Ureter (tissue), 1 donor: Measurements from ENCODE around the gene MAP2K7. TPM values are rescaled to one million over a fixed set of nuclear protein-coding genes. Genes with fewer than 3 reads are reported as not detected.
A peak's percentile ranks its signal among the peaks of the same experiment; 100 is the strongest.
"Not testable (repeated sequence)": the region's sequence is repeated elsewhere in the genome, so short reads cannot be mapped to it uniquely, and the experiment has no call there.

Experiments used
- DNase-seq: peaks from one replicate; pipeline ENCODE4 v3.0.0-alpha.2; 2020; ENCODE audit warnings: low spot score
- total RNA-seq: library from RNA; stranded (reverse); gene quantifications from one replicate; pipeline ENCODE4 v1.2.4, GENCODE V29; 2023
- donor health status: DM: yes; HTN: yes; CAD: no.

The MAP2K7 gene
- 35.1 TPM for total RNA-seq

DNA sequence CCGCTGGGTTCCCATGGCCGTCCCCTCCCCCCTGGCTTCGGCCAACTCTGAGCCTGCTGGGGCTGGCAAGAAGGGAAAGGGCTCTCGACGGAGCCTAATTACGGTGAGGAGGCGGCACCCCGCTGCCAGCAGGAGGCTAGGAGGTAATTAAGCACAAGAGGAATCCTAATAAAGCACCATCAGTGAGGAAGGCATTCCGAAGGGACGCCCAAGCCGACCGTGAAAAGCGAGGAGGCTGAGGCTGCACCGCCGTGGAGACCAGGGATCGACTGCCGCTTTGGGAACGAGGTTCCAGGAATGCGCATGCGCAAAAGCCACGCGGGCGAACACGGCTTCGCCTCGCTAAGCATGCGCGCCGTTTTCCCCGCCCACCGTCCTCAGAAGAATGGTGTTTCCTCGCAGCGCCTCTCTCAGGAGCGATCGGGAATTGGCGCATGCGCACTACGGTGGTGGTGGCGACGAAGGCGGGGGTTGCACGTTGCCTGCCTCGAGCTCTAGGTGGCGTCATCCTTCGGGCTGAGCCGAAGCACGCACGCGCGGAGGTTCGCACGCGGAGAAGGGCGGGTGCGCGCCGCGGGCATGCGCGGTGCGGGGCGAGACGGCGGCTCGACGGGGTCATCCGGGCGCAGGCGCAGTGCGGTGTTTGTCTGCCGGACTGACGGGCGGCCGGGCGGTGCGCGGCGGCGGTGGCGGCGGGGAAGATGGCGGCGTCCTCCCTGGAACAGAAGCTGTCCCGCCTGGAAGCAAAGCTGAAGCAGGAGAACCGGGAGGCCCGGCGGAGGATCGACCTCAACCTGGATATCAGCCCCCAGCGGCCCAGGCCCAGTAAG lies at the start of gene MAP2K7:
MAP2K7 (plus strand) TSS at position 634 of the 830 bp plus-strand sequence; CDS start at position 702, 68 bp downstream.
- peak; percentile 100 for DNase-seq

DNA sequence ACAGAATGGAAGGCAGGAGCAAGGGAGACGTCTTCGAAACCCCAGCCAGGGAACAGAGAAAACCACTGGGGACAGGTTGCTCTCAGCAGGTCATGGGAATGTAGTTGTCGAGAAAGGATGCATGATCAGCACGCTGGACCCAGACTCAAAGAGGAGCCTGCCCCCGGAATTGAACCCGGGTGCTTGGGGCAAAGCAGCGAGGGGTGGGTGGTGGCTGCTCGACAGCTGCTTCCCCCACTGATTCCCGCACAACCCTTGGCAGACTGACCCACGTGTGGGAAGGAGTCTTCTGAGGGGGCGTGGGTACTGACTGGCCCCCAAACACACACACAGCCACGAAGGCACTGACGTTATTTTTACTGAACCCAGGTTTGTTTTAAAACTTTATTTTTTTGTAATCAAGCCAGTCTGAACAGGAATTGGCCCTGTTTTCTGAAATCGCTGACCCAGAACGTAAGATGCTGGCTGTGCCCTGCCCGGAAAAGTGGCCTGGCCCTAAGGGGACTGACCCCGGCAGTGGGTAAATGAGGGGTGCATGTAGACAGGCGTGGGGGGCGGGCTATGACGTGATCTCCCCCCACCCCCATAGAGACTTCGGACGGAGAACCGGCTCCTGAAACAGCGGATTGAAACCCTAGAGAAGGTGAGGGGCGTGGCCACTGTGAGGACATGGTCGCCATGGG lies 48.1 kb upstream of the MAP2K7 start:
- no peak for DNase-seq

DNA sequence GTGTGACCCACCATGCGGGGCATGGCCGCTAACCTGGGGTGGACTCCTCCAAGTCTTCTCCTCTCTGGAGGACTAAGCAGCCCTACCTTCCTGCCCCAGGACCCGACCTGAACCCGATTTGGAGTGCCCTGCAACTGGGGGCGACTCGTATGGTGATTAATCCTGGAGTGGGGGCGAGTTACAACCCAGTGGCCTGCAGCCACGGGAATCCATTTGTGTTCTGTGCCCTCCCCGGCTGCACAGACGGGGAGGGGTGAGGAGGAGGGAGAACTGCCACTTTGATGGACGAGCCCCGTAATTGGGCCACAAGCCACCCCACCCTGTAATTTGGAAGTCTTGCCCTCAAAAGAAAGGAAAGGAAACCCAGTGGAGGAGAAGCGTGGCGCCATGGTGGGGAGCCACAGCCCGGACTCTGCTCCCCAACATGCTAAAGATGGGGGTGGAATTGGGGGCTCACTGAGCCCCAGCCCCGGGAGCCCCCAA lies 47.5 kb upstream of the MAP2K7 start:
- no peak for DNase-seq

DNA sequence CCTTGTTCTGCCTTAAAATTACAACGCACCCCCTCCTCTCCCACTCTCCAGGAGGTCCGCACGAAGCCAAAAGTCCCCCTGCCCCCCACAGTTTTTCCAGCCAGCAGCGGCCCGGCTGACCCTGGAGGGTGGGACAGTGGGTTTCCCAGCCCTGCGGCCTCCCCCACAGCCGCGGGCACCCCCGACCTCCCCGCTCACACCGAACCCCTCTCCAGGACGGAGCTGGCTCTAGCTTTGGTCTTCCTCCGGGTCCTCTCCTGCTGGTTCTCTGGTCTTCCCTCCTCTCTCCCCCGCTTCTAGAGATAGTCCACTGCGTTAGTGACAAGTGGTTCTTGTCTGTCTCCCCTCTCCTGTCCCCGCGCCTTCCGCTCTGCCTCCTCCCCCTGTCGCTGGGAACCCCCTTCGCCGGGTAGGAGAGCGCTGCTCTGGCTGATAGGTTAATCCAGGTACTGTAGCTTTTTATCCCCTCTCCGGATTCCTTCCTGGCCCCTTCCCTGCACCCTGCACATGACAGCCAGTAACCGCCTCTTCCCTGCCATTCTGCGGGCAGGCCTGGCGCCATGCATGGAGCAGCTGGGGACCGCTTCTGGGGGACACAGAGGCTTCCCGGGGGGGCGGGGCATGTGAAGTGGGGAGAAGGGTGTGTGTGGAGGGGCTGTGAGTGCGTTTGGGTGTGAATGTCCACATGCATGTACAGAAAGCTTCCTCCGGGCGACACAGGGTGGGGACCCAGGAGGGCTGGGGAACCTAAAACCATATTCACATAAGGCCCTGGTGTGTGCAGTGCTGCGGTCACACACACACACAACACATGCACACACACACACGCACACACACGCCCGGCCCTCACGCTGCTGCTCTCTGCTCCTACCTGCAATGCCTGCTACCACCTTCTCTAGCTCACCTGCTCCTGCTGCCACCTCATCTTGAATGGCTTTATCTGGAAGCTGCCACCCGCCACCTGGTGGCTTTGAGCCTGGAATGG lies 46.7 kb upstream of the MAP2K7 start:
- DNase-seq: no peak

DNA sequence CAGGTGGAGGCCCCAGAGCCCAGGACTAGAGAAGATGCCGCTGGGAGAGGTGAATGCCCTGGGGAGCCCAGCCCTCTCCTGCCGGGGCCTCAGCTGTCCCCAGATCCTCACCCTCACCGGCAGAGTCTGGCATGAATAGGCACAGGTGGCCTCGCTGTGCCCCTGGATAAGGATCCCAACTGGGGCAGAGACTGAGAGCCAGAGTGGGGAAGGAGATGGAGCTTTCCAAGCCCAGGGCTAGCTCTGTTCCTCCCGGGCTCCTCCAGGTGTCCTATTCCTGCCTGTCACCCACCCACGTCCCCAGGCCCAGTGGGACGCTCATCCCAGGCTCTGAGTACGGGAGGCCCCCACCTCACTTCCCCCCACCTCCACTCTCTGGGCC lies 46.0 kb upstream of the MAP2K7 start:
- DNase-seq: no peak

DNA sequence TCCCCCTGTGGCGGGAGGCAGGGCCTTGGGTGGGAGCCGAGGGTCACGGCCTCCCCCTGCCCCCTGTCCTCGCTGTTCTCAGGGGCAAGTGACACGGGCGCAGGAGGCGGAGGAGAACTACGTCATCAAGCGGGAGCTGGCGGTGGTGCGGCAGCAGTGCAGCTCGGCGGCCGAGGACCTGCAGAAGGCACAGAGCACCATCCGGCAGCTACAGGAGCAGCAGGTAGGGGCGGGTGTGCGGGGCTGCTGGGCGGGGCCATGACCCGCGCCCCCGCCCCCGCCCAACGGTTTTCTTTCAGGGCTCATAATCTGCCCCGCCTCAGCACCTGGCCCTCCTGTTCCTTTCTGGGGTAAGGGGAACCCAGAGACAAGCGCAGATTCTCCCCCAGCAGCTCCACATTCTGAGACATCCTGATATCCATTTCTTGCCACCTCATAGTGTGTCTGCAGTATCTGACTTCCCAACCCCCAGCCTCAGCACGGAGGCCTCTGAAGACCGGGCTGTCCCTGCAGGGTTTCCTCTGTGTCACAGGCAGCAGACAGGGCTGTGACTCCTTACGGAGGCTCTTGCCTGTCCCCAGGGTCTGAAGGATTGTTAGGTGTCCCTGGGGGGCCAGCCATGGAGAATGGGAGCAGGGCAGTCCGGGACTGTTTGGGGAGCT lies 45.4 kb upstream of the MAP2K7 start:
- DNase-seq: no peak

DNA sequence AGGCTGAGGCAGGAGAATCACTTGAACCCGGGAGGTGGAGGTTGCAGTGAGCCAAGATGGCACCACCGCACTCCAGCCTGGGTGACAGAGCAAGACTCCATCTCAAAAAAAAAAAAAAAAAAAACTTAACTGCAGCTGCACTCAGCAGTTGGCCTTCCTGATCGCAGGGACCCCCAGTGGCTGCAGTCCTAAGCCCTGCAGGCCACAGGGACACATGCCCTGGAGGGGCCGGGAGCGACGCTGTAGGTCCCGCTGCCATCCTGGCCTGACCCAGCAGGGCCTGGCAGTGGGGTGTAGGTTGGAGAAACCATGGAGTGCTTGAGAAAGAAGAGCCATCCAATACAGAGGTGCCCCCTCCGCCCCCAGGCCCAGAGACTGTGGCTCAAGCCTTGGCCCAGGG lies 44.6 kb upstream of the MAP2K7 start:
- not testable (repeated sequence) for DNase-seq

DNA sequence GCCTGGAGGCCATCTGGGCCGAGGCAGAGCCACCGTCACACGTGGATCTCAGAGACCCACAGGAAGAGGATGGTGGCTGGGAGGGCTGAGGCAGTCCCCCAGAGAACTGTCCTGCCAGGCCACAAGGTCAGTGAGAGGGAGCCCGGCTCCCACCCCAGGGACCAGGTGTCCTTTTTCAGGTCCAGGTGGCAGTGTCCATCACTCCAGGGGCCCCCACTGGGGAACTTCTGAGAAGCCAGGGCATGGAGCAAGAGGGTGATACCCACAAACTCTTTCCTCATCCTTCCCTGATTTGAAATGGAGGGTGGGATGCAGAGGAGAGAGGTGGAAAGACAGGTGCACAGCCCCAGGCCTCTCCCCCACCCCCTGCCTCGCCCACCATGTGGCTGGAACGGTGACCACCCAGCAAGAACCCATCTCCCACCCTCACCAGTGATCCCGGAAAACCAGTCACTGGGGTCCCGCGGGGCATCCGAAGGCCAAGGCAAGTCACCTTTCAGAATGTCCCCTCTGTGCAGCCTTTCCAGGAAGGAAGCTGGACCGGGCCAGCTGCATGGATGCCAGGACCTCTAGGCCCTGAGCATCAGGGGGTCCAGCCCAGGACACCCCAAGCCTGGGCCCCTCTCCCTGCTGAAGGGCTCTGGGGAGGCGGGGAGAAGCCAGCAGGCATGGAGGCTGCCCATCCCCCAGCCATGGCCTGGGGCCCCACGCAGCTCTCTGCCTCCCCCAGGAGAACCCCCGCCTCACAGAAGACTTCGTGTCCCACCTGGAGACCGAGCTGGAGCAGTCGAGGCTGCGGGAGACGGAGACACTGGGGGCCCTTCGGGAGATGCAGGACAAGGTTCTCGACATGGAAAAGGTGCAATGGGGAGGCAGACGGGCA lies 43.6 kb upstream of the MAP2K7 start:
- DNase-seq: no peak

DNA sequence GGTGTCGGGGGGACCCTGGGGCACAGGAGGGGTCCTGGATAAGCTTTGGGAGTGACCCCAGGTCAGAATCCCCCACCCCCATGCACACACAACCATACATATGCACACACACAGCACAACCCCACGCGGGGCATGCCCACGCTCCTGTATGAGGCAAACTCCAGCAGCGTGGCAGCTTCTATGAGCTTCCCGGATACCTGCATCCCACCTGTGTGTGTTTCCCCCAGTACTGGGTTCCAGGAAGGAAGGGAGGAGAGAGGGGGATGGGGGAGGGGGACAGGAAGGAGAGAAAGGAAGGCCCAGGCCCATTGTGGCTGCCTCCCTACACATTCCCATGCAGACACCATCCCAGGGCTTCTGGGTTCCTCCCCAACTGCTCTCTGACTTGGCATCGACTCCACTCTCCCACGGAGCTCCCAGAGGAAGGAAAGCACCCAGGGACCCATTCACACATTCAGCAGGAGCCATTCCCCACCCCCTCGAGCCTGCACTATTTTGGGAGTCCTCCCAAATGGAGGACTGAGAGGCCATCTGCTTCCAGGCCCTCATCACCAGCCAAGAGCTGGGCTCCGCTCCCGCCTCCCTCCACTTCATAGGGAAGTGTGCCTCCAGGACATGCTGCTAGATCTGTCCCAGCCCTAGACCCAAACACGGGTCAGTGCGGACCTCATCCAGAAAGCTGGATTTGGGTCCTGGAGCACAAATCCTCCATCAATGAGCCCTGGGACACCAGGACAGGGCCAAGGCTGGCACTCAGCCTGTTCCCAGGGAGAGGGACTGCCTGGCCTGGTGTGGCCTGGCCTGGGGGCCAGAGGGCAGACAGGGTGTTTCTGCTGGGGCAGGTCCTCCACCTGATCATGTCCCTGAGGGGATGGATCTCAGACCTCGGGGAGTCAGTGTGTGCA lies 42.7 kb upstream of the MAP2K7 start:
- no peak for DNase-seq

DNA sequence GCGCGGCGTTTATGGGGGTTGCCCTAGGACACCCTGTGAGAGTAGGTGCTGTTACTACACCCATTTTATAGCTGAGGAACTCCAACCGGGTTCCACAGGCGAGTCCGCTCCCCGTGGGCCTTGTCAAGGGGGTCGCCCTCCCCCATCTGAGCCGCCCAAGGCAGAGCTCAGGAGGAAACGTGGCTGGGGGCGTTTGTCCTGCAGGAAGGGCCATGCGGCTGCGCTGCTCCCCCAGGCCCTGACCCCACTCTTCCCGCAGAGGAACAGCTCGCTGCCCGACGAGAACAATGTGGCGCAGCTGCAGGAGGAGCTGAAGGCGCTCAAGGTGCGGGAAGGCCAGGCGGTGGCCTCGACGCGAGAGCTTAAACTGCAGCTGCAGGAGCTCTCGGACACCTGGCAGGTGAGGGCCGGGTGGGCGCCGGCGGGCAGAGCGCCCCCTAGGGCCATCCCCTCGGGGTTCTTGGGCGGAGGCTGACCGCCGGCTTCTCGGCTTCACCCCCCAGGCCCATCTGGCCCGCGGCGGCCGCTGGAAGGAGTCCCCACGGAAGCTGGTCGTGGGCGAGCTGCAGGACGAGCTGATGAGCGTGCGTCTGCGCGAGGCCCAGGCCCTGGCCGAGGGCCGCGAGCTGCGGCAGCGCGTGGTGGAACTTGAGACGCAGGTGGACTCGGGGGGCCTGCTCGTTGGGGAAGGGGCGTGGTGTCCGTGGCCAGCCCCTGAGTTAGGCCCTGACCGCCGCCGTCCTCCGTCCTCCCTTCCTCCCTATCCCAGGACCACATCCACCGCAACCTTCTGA lies 41.9 kb upstream of the MAP2K7 start:
- DNase-seq: no peak

DNA sequence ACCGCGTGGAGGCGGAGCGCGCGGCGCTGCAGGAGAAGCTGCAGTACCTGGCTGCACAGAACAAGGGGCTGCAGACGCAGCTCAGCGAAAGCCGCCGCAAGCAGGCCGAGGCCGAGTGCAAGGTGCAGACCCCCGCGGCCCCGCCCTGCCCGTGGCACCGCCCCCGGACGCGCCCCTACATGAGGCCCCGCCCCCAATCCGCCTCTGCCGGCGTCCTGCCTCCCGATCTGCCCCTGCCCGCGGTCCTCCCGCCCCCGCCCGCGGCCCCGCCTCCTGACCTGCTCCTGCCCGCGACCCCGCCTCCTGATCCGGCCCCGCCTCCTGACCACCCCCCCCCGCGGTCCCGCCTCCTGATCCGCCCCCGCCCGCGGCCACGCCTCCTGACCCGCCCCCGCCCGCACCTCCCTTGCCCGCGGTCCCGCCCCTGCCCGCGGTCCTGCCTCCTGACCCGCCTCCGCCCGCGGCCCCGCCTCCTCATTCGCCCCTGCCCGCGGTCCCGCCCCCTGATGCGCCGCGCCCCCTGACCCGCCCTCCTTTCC lies 41.2 kb upstream of the MAP2K7 start:
- DNase-seq: peak; percentile 57

DNA sequence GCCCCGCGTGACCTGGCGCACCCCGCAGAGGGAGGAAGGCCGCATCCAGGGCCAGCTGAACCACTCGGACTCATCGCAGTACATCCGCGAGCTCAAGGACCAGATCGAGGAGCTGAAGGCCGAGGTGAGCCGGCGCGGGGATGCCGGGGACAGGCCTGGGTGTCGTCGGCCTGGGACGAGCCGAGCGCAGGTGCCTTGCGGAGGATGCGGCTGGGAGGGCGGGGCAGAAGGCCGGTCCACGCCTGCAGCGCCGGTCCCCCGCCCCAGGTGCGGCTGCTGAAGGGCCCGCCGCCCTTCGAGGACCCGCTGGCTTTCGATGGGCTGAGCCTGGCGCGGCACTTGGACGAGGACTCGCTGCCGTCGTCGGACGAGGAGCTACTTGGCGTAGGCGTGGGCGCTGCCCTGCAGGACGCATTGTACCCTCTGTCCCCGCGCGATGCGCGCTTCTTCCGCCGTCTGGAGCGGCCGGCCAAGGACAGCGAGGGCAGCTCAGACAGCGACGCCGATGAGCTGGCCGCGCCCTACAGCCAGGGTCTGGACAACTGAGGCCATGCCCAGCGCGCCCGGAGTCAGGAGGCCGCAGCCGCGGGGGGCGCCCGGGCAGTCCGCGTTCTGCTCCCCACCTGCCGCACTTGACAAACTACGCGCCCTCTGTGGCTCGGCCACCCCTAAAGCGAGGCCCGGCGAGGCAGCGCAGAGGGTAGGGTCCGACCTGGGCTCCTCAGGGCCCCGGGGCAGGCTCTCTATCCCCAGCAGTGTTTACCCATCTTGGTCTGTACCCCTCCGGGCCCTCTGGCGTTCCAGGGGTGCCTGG lies 40.3 kb upstream of the MAP2K7 start:
- DNase-seq: peak; percentile 44

DNA sequence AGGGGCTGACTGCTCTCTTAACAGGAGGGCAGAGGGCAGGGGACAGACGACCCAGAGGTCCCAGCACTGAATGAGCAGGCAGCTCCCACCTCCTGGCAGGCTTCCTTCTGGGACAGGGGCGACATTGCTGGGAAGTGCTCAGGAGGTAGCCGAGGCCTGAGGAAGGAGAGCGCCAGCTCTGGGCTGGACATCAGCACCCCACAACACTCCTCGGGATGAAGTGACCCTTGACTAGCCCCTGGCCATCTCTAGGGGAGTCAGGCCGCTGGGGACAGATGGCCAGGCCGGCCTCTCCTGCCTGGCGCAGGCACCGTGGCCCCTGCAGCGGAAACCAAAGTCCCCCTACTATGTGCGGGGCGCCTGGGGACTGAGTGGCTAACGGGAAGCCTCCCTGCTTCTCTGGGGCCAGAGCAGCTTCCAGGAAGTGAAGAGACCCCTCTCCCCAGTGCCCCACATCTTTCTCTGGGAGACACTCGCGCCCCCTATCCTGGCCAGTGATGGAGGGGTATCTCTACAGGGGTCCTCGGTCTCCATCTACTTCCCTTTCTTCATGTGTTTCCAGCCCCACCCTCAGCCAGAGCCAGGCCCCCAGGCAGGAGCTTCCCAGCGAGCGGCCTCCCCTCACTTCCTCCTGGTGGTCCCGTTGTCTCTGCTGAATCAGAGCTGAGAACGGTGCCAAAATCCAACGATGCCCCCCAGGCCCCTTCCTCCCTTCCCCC lies 39.5 kb upstream of the MAP2K7 start:
- DNase-seq: peak; percentile 41

DNA sequence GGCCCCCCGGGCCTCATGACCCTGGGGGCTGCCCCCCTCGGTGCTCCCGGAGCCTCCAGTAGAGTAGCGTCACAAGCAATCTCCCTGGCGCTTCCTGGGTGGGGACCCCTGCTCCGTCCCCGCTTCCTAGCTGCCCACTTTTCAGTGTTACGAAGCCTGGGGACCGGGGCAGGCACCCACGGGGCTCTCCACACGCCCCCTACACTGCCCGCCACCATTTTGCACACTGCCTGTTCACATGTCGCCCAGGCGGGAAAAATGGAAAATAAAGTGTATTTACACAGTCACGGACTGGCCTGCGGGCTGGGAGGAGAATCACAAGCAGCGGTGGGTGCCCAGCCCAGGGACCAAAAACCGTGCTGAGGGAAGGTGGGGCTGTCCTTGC lies 39.0 kb upstream of the MAP2K7 start:
- DNase-seq: no peak

DNA sequence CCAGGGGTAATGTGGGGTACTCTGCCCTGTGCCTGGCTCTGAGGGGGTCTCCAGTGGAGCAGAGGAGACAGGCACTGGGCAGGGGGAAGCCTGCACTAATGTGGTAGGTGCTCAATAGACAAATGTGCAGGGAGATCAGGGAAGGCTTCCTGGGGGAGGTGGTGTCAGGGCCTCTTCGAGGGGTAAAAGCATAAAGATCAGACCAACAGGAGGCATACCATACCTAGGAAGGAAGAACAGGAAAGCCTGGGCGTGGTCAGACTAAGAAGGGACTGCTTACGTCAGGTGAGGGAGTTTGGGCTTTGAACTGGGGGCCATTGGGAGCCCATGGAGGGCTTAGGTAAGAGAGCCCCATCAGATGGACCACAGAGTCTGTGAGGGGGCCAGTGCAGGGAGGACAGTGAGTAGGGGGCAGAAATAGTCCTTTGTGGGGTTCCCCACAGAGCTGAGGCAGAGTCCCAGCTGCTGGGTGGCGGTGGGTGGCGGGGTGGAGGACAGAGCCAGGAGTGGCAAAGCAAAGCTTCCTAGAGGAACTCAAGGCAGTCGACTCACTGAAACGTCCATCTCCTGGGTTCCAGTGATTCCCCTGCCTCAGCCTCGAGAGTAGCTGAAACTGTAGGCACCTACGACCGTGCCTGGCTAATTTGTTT lies 38.3 kb upstream of the MAP2K7 start:
- DNase-seq: no peak
